Kidney capillary endothelial cell (primary cell): Measurements from ENCODE around the gene TBL1XR1.

Source experiments
- DNase-seq: peaks from one replicate; pipeline ENCODE4 v3.0.0-alpha.2; 2018; ENCODE audit warnings: low spot score

The TBL1XR1 gene

DNA sequence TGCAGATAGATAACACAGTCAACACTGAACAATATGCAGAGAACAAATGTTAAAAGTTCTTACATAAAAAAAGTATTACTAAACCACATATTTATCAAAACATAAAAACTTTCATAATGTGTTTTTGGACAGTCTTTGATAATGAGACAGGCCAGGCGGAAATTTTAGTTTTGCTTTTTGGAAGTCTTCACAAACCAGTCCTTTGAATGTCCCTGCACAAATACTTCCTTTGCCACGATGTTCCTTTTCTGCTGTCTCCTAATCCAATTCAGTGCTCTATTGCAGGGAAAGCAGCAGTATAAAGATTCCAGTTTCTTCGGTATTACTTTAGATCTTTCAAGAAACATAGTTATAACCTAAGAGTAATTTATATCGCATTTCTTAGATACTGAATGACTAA lies 135.9 kb downstream of the TBL1XR1 start:
- no peak for DNase-seq

DNA sequence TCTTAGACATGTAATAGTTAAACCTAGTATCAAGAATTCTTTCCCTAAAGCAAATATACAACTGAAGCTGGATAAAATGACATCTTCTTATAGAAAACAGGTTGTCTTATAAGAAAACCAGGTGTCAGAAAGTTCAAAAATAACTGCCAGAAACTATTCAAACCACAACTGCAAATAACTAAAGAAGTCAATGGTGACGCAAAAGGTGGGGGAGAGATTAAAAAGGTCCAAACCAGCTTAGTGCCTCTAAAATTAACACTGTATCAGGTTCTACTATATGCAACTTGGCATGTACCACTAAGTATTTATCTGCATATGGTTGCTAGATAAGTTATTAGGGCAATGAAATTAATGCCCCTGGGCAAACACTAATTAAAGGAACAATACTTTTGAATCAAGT lies 136.8 kb downstream of the TBL1XR1 start:
- DNase-seq = no peak

GRCh38 chr3:177058648-177059047 lies 138.6 kb downstream of the TBL1XR1 start:
- no peak for DNase-seq

DNA sequence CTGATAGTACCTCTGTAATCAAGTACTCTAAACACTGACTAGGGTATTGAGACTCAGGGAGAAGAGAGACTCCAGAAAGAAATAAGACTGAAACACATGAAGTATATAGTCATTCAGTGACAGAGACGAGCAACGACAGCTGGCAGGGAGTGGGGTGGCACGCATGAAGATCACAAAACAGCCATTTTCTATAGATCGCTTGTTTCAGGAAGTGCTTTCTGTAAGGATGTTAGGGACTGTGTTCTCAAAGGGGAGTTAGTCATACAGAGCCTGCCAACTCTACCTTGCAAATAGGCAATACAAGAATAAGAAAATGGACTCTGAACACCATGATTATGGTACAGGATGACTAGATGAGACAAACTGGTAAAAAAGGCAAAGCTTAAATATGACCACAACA lies 139.5 kb downstream of the TBL1XR1 start:
- DNase-seq = peak; percentile 9

DNA sequence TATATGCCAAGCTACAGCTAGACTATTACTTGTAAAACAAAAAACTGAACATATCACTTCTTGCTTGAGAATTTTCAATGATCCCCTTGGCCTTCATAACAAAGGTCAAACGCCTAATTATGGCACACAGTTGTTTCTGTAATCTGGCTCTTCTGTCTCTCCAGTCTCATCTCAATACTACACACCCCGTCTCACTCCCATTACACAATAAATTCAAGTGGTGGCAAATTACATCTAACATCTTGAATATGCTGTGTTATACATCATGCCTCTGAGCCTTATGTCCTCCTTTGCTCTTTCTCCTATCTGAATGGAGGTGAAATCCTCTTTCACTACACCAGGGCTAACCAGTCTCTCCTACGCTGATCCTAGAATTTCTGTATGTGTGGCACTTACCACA lies 140.4 kb downstream of the TBL1XR1 start:
- no peak for DNase-seq

DNA sequence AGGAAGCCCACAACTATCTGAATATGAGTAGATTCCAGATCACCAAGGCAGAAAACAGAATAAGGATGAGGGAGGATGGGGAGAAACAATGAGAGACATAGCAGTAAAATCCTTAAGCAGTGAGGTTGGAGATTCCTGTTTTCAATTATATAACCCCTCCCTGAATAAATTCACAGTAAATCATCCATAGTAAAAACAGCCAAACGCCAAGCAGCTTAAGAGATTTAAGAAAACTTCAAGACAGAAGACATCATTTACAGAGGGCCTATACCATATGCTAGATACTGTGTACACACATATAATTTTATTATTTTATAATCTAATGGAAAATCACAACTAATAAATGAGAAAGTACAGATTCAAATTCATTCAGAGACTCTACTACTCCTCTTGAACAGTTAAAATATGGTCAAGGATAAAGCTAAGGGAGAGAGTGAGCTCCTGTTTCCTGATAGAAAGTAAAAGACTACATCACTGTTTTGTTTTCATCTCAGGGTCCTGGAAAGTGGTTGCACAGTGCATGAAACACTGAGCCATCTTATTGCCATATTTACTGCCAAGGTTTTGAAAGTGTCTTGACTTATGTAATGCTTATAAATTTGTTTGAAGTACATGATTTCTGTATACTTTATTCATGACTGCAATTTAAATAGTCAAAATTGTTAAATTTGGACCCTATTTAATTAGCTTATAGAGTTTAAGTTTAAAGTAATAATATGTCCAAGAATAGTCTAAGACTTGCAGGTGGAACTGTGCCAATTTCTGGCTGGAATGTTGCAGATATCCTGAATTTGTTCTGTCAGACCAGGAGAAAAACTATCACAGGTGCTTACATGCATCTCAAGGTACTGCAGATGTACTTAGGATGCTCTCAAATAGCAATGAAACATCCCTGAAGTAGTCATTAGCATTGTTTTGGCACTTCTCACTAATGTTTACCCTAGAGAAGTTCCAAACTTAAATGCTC lies 141.4 kb downstream of the TBL1XR1 start:
- no peak for DNase-seq

GRCh38 chr3:177053107-177053506 lies 144.2 kb downstream of the TBL1XR1 start:
- no peak for DNase-seq

GRCh38 chr3:177051411-177051810 lies 145.9 kb downstream of the TBL1XR1 start:
- no peak for DNase-seq

GRCh38 chr3:177050501-177051237 lies 146.6 kb downstream of the TBL1XR1 start:
- peak; percentile 51 for DNase-seq

- DNase-seq = no peak
Measured at GRCh38 chr3:177045767-177046166, 151.5 kb downstream of the TBL1XR1 start.

- DNase-seq = no peak
Measured at GRCh38 chr3:177045222-177045621, 152.1 kb downstream of the TBL1XR1 start.

DNA sequence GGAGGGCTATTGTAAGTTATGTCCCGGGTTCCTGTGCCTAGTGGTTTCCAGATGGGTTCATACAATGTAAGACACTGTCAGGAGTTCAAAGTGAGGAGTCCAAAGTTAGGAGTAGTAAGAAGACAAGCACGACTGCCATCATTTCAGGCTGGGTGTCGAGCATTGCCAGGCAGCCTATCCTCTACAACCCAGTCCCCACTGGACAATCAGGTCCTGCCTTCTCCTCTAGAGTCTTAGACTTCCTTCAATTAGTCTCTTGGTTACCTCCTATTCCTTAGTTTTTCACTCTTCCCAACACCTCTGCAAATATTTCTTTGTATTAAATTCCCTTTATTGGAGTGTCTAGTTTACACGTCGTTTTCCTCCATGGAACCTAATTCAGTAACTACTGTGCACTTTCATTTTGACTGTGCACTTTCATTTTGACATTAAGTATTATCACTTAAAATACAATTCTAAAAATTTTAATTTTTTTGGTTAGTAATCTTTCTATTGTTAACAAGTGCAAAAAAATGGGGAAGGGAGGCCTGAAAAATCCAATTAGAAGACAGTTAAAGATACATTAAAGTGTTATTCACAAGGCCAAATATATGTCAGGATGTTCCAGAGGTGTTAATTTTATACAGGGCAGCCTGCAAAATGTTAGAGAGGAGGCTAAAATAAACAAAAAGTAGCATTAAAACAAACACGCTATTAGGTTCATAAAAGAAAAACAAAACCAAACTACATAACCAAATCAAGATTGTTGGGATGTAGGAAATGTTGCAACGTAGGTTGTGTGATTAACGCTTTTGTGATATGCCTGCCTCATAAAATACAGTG lies 155.3 kb downstream of the TBL1XR1 start:
- DNase-seq = no peak

DNA sequence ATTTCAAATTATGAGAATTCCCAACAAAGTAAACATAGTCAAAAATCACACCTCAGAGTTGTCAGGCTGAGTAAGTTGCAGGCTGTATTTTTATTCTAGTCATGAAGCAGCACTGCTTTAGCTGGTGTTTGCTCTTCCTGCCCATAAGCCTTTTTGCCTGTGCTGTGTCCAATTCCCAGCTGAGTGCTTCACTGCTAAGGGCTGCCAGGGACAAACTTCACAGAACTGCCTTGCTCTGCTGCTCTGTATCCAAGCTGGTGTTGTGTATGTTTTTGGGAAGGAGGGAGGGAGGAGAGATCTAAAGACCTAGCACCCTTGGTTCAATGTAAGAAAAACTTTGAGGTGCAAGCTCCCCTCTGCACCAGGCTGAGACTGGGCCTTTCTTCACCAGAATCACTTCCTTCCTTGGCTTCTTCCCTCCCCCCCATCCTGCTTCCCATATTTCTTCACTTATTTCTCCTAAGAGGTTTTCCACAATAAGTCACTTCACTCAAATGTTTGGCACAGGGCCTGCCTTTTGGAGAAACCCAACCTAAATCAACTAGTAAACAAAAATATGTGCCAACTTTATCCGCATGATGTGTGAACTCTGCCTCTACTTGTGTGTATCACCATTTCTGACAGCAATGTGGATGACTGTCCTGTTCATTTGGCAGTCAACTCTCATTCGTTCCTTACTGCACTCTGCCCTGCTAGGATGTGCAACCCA lies 156.1 kb downstream of the TBL1XR1 start:
- no peak for DNase-seq

GRCh38 chr3:177039490-177040274 lies 157.6 kb downstream of the TBL1XR1 start:
- DNase-seq = no peak

DNA sequence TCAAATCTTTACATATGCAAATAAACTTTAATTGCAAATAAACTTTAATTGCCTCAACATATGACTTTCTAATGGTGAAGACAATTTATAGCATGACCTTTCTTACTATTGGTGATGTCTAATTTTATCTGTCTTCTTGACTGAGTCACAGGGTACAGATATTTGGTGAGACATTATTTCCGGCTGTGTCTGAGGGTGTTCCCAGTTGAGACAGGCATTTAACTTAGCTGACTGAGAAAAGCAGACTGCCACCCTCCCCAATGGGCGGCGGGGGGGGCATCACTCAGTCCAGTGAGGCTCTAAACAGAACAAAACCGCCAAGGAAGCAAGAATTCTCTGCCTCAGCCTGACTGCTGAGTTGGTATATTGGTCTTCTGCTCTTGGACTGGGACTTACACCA lies 160.0 kb downstream of the TBL1XR1 start:
- DNase-seq = no peak

DNA sequence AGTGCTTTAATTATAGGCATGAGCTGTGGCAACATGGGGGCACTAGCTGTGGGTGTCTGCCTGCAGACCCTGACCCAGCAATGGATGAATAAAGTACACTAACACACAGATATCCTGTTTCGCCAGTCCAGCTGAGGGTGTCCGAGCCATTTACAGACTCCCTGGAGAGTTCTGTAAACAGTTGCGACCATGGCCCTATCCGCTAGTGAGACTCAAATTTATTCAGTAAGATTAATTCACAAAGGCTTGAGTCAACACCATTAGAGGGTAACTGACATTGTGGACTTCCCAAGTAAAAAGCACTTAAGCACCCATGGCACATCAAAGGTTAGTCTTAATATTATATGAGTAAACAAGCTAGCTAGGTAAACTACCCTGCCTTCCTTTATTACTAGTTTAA lies 161.6 kb downstream of the TBL1XR1 start:
- DNase-seq = no peak

GRCh38 chr3:177034832-177035475 lies 162.3 kb downstream of the TBL1XR1 start:
- DNase-seq = no peak

DNA sequence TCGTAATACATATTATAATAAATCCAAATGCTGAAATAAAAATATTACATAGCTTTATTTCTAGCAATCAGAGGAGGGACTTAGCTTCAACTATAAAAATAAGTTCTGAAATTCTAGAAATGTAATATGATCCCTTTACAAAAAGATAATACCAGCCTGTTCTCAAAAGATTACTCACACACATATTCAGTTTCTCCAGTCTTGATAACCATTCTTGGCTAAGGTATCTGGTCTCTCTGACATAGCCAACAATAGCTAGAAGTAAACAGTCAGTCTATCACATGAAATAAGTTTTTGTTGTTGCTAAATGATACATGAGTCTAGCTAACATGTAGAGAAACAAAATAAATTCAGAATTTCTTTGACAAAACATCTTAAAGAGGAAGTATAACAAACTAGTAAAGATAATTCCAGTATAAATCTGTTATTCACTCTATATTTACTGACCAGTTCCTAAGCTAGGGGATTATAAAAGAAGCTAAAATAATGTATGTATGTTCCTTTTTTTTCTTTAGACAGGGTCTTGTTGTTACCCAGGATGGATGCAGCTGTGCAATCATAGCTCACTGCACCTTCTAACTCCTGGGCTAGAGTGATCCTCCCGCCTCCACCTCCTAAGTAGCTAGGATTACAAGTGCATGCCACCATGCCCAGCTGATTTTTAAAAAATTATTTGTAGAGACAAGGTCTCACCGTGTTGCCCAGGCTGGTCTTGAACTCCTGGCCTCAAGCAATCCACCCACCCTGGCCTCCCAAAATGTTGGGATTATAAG lies 170.6 kb downstream of the TBL1XR1 start:
- no peak for DNase-seq

DNA sequence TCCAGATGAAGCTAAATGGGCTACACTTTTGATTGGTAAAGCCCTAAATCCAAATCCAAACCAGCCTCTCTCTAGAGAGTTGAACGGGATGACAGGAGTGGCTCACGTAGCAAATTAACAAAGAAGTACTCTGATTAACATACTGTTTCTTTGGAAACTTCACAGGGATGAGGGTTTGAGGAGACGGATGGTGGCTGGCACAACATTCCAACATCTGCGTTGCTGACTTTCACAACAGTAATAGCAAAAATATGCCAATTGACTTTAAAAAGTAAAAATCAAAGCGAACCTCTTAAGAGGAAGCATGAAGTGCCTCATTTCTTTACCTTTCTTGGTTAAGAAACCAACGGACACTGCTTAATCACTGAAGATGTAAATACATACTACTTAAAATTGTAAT lies 181.4 kb downstream of the TBL1XR1 start:
- no peak for DNase-seq
